ENCODE data around the gene IARS1.

Gene IARS1

DNA sequence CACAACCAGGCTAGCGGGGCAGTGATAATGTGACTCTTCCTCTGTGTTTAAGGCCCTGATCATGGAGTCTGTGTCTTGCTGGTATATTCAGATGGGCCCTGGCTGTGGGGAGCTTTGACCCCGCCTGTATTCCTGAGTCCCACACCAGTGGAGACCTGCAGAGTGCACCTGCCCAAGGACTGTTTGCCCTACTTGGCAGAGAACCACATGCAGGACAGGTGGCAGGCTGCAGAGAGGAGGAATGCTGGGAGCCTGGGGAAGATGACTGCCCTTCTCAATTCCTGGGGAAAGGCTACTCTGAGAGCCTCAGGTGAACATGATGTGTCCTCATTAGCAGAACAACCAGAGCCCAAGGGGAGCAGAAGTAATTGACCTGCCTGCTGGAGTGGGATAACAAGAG, 36.2 kb downstream of the IARS1 start:
- no peak overlapping the region for H3K27ac ChIP-seq
- no peaks in the 10 kb centered on the region for H3K27me3 ChIP-seq (ENCODE audit: insufficient read depth, low read depth)
- peaks cover 40% of the 10 kb centered on the region for H3K36me3 ChIP-seq (ENCODE audit: insufficient read depth)
- no peaks in the 10 kb centered on the region for H3K4me1 ChIP-seq (ENCODE audit: low read depth, poor library complexity, severe bottlenecking)
- no peak overlapping the region for H3K4me2 ChIP-seq
- H2AFZ ChIP-seq (ENCODE audit: low read depth) = no peak overlapping the region
- no peak overlapping the region for H3K9ac ChIP-seq
- H3K79me2 ChIP-seq (ENCODE audit: insufficient read depth, low read depth) = no peaks in the 10 kb centered on the region
- H3K4me3 ChIP-seq (IDR thresholded peaks at IDR 0.05; ENCODE audit: insufficient read depth, low read depth, low read length) = no peak overlapping the region
- no peaks in the 10 kb centered on the region for H4K20me1 ChIP-seq (ENCODE audit: insufficient read depth)
- TF ChIP-seq, protein P1, sequence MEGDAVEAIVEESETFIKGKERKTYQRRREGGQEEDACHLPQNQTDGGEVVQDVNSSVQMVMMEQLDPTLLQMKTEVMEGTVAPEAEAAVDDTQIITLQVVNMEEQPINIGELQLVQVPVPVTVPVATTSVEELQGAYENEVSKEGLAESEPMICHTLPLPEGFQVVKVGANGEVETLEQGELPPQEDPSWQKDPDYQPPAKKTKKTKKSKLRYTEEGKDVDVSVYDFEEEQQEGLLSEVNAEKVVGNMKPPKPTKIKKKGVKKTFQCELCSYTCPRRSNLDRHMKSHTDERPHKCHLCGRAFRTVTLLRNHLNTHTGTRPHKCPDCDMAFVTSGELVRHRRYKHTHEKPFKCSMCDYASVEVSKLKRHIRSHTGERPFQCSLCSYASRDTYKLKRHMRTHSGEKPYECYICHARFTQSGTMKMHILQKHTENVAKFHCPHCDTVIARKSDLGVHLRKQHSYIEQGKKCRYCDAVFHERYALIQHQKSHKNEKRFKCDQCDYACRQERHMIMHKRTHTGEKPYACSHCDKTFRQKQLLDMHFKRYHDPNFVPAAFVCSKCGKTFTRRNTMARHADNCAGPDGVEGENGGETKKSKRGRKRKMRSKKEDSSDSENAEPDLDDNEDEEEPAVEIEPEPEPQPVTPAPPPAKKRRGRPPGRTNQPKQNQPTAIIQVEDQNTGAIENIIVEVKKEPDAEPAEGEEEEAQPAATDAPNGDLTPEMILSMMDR (conservative IDR thresholded peaks at IDR 0.05; ENCODE audit: low read depth, low read length) = no peak

DNA sequence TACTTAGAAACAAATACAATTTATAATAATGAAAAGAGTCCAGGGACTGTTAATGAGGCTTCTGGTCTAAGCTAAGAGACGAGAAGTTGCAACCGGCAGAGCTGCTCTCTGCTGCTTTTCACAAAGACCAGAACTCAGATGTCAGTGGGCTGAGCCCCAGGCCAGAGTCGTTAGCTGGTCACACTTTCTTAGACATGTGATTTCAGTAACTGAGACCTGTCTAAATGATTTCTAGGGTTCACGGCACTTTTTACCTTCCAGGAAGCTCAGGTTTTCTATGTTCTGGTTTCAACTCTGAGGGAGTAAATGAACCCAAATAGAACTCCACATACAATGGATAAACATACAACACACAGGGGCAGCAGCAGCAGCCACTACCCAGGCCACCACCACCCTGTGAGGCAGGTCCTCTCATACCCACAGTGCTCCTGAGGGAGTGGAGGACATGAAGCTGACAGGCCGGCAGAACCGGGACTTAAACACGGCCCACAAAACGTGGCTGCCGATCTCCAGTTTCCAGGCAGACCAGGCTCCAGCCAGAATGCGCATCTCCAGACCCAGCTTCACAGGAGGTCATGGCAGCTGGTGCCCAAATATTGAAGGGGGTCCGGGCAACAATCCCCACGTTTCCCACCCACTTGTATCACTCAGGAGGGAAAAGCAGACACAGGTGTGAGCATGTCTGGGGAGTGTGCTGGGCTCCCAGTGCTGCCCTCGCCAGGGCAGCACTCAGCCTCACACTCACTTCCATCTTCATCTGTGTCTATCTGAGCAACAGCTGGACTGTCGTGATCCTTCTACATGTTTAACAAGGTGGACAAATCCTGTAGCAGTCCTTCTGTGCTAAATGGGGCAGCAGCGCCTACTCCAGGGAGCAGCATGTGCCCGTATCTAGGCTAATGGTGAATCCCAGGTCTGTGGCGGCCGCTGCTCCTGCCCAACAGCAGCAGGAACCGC, 38.8 kb downstream of the IARS1 start:
- no peak overlapping the region for H3K4me3 ChIP-seq (IDR thresholded peaks at IDR 0.05; ENCODE audit: insufficient read depth, low read depth, low read length)
- H3K4me2 ChIP-seq = no peak overlapping the region
- H3K27me3 ChIP-seq (ENCODE audit: insufficient read depth, low read depth) = no peaks in the 10 kb centered on the region
- no peak overlapping the region for H3K27ac ChIP-seq
- no peak overlapping the region for H2AFZ ChIP-seq (ENCODE audit: low read depth)
- no peak overlapping the region for H3K9ac ChIP-seq
- H3K79me2 ChIP-seq (ENCODE audit: insufficient read depth, low read depth) = no peaks in the 10 kb centered on the region
- peaks cover 48% of the 10 kb centered on the region for H3K36me3 ChIP-seq (ENCODE audit: insufficient read depth)
- no peaks in the 10 kb centered on the region for H3K4me1 ChIP-seq (ENCODE audit: low read depth, poor library complexity, severe bottlenecking)
- no peaks in the 10 kb centered on the region for H4K20me1 ChIP-seq (ENCODE audit: insufficient read depth)
- TF ChIP-seq, protein P1 (conservative IDR thresholded peaks at IDR 0.05; ENCODE audit: low read depth, low read length) = no peak

DNA sequence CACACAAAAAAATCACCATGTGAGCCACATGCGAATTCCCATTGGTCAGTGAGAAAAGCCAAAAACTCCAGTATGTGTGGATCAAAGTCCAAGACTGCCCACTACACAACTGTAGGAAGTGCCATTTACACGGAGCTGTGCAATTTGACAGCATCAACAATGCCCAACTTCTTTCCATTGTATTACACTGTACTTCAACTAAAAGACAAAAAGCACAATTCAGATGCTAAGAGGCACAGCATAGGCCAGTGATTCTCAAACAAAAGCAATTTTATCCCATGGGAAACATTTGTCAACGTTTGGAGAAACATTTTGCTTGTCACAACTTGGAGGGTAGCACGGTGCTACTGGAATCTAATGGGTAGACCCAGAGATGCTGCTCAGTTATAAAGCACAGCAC, 39.8 kb downstream of the IARS1 start:
- H3K4me2 ChIP-seq = no peak overlapping the region
- no peak overlapping the region for H3K4me3 ChIP-seq (IDR thresholded peaks at IDR 0.05; ENCODE audit: insufficient read depth, low read depth, low read length)
- no peak overlapping the region for H3K27ac ChIP-seq
- H3K9ac ChIP-seq = no peak overlapping the region
- TF ChIP-seq, protein P1 (conservative IDR thresholded peaks at IDR 0.05; ENCODE audit: low read depth, low read length) = no peak
- H4K20me1 ChIP-seq (ENCODE audit: insufficient read depth) = no peaks in the 10 kb centered on the region
- H3K36me3 ChIP-seq (ENCODE audit: insufficient read depth) = peaks cover 45% of the 10 kb centered on the region
- H3K4me1 ChIP-seq (ENCODE audit: low read depth, poor library complexity, severe bottlenecking) = no peaks in the 10 kb centered on the region
- H2AFZ ChIP-seq (ENCODE audit: low read depth) = no peak overlapping the region
- no peaks in the 10 kb centered on the region for H3K79me2 ChIP-seq (ENCODE audit: insufficient read depth, low read depth)
- no peaks in the 10 kb centered on the region for H3K27me3 ChIP-seq (ENCODE audit: insufficient read depth, low read depth)

GRCh38 chr9:92247981-92248380, 45.5 kb downstream of the IARS1 start:
- TF ChIP-seq, protein P1 (conservative IDR thresholded peaks at IDR 0.05; ENCODE audit: low read depth, low read length) = no peak
- no peaks in the 10 kb centered on the region for H3K4me1 ChIP-seq (ENCODE audit: low read depth, poor library complexity, severe bottlenecking)
- H3K4me2 ChIP-seq = no peak overlapping the region
- peaks cover 48% of the 10 kb centered on the region for H3K36me3 ChIP-seq (ENCODE audit: insufficient read depth)
- H2AFZ ChIP-seq (ENCODE audit: low read depth) = no peak overlapping the region
- no peak overlapping the region for H3K27ac ChIP-seq
- no peaks in the 10 kb centered on the region for H3K79me2 ChIP-seq (ENCODE audit: insufficient read depth, low read depth)
- no peak overlapping the region for H3K9ac ChIP-seq
- H4K20me1 ChIP-seq (ENCODE audit: insufficient read depth) = no peaks in the 10 kb centered on the region
- H3K27me3 ChIP-seq (ENCODE audit: insufficient read depth, low read depth) = no peaks in the 10 kb centered on the region
- H3K4me3 ChIP-seq (IDR thresholded peaks at IDR 0.05; ENCODE audit: insufficient read depth, low read depth, low read length) = no peak overlapping the region

All from KMS-11 (cell line).